Colonic mucosa (tissue), 4 donors: ENCODE measurements around the gene ITGA2B. TPM values are rescaled to one million over a fixed set of nuclear protein-coding genes. Genes with fewer than 3 reads are reported as not detected.

Experiments
- DNase-seq: peaks from one replicate; pipeline ENCODE4 v3.0.0-alpha.2; 2020
- H3K27ac ChIP-seq: fragments of 200-600 bp; one replicate; pipeline ENCODE4 v1.8.0; 2021
- H3K27me3 ChIP-seq: fragments of 200-600 bp; one replicate; pipeline ENCODE4 v1.8.0; 2021
- H3K36me3 ChIP-seq: fragments of 200-600 bp; one replicate; pipeline ENCODE4 v1.8.0; 2021
- H3K4me1 ChIP-seq: fragments of 200-600 bp; one replicate; pipeline ENCODE4 v1.8.0; 2021; ENCODE audit warnings: mild to moderate bottlenecking
- H3K4me3 ChIP-seq: fragments of 200-600 bp; one replicate; pipeline ENCODE4 v1.8.0; 2021
- H3K9ac ChIP-seq, 2 donors: one replicate each; pipeline ENCODE4 v1.7.0; 2013; ENCODE audit warnings: control low read depth in 2 of 2, low read depth in 2 of 2, low read length in 2 of 2
- H3K9me3 ChIP-seq: fragments of 200-600 bp; one replicate; pipeline ENCODE4 v1.8.0; 2021
- CTCF ChIP-seq: fragments of 200-600 bp; IDR thresholded peaks from one replicate; pipeline ENCODE4 v1.8.0; 2022; ENCODE audit warnings: antibody characterized with exemption, mild to moderate bottlenecking
- intact Hi-C: fragments of 100-400 bp; cut with DNase I; formaldehyde crosslinking; loops from one replicate; pipeline ENCODE4 v1.14.1; 2022
- total RNA-seq, 2 donors: library from RNA; stranded (reverse); fragmentation: NEBNext Ultra II Directional in 1 of 2; extraction: Animal tissue kit (Norgen Biotek cat#: 25700) in 1 of 2; gene quantifications; one replicate each; pipeline ENCODE4 v1.2.1, GENCODE V29; 2021
- donor health status: healthy.
- donor health status: DM: no; HTN: no; CAD: no.
- donor health status: DM: no; HTN: no; CAD: no.

ITGA2B gene
- total RNA-seq, 2 donors from 2014 or later: 0.37 to 0.69 TPM

GRCh38 chr17:44351961-44352827 is 37.3 kb downstream of the ITGA2B start:
- no peak for TF ChIP-seq CTCF
- no peak overlapping the region for H3K4me3 ChIP-seq
- no peak overlapping the region for H3K27ac ChIP-seq
- H3K4me1 ChIP-seq: no peaks in the 10 kb centered on the region
- DNase-seq: no peak
- intact Hi-C loops: no loop called here
- no peaks in the 10 kb centered on the region for H3K9me3 ChIP-seq
- no peaks in the 10 kb centered on the region for H3K27me3 ChIP-seq
- peaks cover 5% of the 10 kb centered on the region for H3K36me3 ChIP-seq
- H3K9ac ChIP-seq: no peak overlapping the region

GRCh38 chr17:44351464-44351863 is 38.0 kb downstream of the ITGA2B start:
- Histone ChIP-seq H3K9me3 (no peaks in the 10 kb centered on the region), H3K9ac (no peak overlapping the region), H3K4me1 (peaks cover under 1% of the 10 kb centered on the region), H3K27ac (no peak overlapping the region), H3K36me3 (peaks cover 5% of the 10 kb centered on the region), H3K27me3 (no peaks in the 10 kb centered on the region), H3K4me3 (no peak overlapping the region)
- intact Hi-C loops: no loop called here
- DNase-seq: no peak
- no peak for TF ChIP-seq CTCF

- Histone ChIP-seq H3K36me3 (peaks cover 5% of the 10 kb centered on the region), H3K27me3 (no peaks in the 10 kb centered on the region), H3K27ac (no peak overlapping the region), H3K9me3 (no peaks in the 10 kb centered on the region), H3K4me1 (peaks cover 6% of the 10 kb centered on the region), H3K9ac (no peak overlapping the region), H3K4me3 (no peak overlapping the region)
- DNase-seq: peak; percentile 74
- peak; percentile 80 for TF ChIP-seq CTCF
- intact Hi-C loops: no loop called here
Measured at GRCh38 chr17:44350733-44351226, 38.7 kb downstream of the ITGA2B start.

GRCh38 chr17:44349553-44350070 is 39.8 kb downstream of the ITGA2B start:
- Histone ChIP-seq H3K27me3 (no peaks in the 10 kb centered on the region), H3K4me3 (no peak overlapping the region), H3K36me3 (peaks cover 5% of the 10 kb centered on the region), H3K9ac (no peak overlapping the region), H3K27ac (no peak overlapping the region), H3K4me1 (peaks cover 6% of the 10 kb centered on the region), H3K9me3 (no peaks in the 10 kb centered on the region)
- intact Hi-C loops: no loop called here
- TF ChIP-seq CTCF: no peak
- DNase-seq: no peak

- Histone ChIP-seq H3K36me3 (peaks cover 5% of the 10 kb centered on the region), H3K27ac (no peak overlapping the region), H3K9ac (no peak overlapping the region), H3K9me3 (no peaks in the 10 kb centered on the region), H3K4me3 (no peak overlapping the region), H3K4me1 (peaks cover 6% of the 10 kb centered on the region), H3K27me3 (no peaks in the 10 kb centered on the region)
- no peak for DNase-seq
- no peak for TF ChIP-seq CTCF
- intact Hi-C loops: no loop called here
Measured at GRCh38 chr17:44348988-44349364, 40.5 kb downstream of the ITGA2B start.
